GM23248 (cell line): ENCODE measurements around the gene VWC2. TPM values are rescaled to one million over a fixed set of nuclear protein-coding genes. Genes with fewer than 3 reads are reported as not detected.

Experiments used
- DNase-seq: peaks from one replicate; pipeline ENCODE4 v3.0.0-alpha.2; 2015
- H2AFZ ChIP-seq: fragments of 200-600 bp; sonication (generic); 2 replicates; pipeline ENCODE4 v1.6.1; 2016; ENCODE audit warnings: antibody characterized with exemption
- H3F3A ChIP-seq: fragments of 200-600 bp; sonication (generic); 2 replicates; pipeline ENCODE4 v1.6.1; 2016; ENCODE audit warnings: mild to moderate bottlenecking, antibody characterized with exemption, mixed run types; ENCODE audit not compliant: insufficient read depth
- H3K27ac ChIP-seq: fragments of 200-600 bp; sonication (generic); 2 replicates; pipeline ENCODE4 v1.5.1; 2016; ENCODE audit warnings: mild to moderate bottlenecking
- H3K27me3 ChIP-seq: fragments of 200-600 bp; sonication (generic); replicated peaks from 2 replicates; pipeline ENCODE4 v1.6.1; 2016; ENCODE audit warnings: mild to moderate bottlenecking; ENCODE audit not compliant: insufficient read depth
- H3K36me3 ChIP-seq: fragments of 200-600 bp; sonication (generic); 2 replicates; pipeline ENCODE4 v1.6.1; 2016; ENCODE audit warnings: low read depth, mild to moderate bottlenecking
- H3K4me1 ChIP-seq: fragments of 200-600 bp; sonication (generic); 2 replicates; pipeline ENCODE4 v1.6.1; 2016; ENCODE audit warnings: mild to moderate bottlenecking; ENCODE audit not compliant: insufficient read depth
- H3K4me2 ChIP-seq: fragments of 200-600 bp; sonication (generic); one replicate; pipeline ENCODE4 v1.6.1; 2016; ENCODE audit warnings: mild to moderate bottlenecking; ENCODE audit not compliant: unreplicated experiment
- H3K4me3 ChIP-seq: fragments of 200-600 bp; sonication (generic); 2 replicates; pipeline ENCODE4 v1.5.1; 2016; ENCODE audit warnings: mild to moderate bottlenecking
- H3K79me2 ChIP-seq: fragments of 200-600 bp; sonication (generic); 2 replicates; pipeline ENCODE4 v1.6.1; 2016; ENCODE audit warnings: mild to moderate bottlenecking; ENCODE audit not compliant: insufficient read depth
- H3K9ac ChIP-seq: fragments of 200-600 bp; sonication (generic); 2 replicates; pipeline ENCODE4 v1.6.1; 2016; ENCODE audit warnings: mild to moderate bottlenecking
- H3K9me2 ChIP-seq: fragments of 200-600 bp; sonication (generic); 2 replicates; pipeline ENCODE4 v1.6.1; 2016; ENCODE audit warnings: mixed run types, mild to moderate bottlenecking, moderate library complexity; ENCODE audit not compliant: insufficient read depth
- H3K9me3 ChIP-seq: fragments of 200-600 bp; sonication (generic); one replicate; pipeline ENCODE4 v1.6.1; 2017; ENCODE audit warnings: low read depth
- H4K20me1 ChIP-seq: fragments of 200-600 bp; sonication (generic); 2 replicates; pipeline ENCODE4 v1.6.0; 2016; ENCODE audit not compliant: insufficient read depth
- EZH2 ChIP-seq: fragments of 200-600 bp; sonication (generic); IDR thresholded peaks from 2 replicates; pipeline ENCODE4 v1.6.1; 2018; ENCODE audit warnings: antibody characterized with exemption, mild to moderate bottlenecking; ENCODE audit not compliant: insufficient read depth, poor library complexity, severe bottlenecking
- EZH2phosphoT487 ChIP-seq: fragments of 200-600 bp; sonication (generic); IDR thresholded peaks from 2 replicates; pipeline ENCODE4 v1.6.1; 2018; ENCODE audit warnings: antibody characterized with exemption, moderate library complexity, mild to moderate bottlenecking, low read depth; ENCODE audit not compliant: insufficient read depth
- WGBS, 2 experiments: methylation state at CpG; one replicate each; pipeline ENCODE4 v1.1.6; 2015 to 2017; ENCODE audit warnings: low lambda C conversion rate in 2 of 2, low coverage in 1 of 2; ENCODE audit errors: missing lambda C conversion rate in 2 of 2; 5-methylcytosine and 5-hydroxymethylcytosine counted together
- in situ Hi-C: fragments of 300-500 bp; cut with MboI; formaldehyde crosslinking; loops from 2 replicates; pipeline ENCODE4 v1.15.0; 2020
- polyA plus RNA-seq: library from polyadenylated mRNA; unstranded; fragments of >200 nt; fragmentation: Nextera tagmentation; extraction: Ambion mirVana; gene quantifications from 2 replicates; pipeline ENCODE4 v1.2.1, GENCODE V29; 2016
- total RNA-seq: library from RNA; depleted of rRNA; stranded (reverse); fragments of >200 nt; shearing (Covaris generic); gene quantifications from 2 replicates; pipeline ENCODE4 v1.2.3, GENCODE V29; 2014

Gene VWC2
- total and polyA plus RNA-seq, 2 experiments from 2014 or later = not detected

DNA sequence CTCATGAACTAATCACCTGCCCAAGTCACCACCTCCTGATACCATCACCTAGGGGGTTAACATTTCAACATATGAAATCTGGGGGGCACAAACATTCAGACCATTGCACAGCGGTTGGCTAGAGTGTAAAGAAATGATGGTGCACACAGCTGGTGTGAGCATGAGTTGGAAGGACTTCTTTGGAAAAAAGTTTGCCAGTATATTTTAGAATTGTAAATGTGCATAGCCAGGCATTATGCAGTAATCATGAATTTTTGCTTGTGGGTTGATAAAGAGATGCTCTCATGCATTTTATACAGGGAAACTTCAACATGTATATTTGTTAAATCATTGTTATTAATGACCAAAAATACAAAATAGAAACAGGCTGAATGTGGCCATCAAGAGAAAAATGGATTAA, 100.0 kb downstream of the VWC2 start:
- Histone ChIP-seq H3K9ac (no peak overlapping the region), H3K27me3 (no peaks in the 10 kb centered on the region), H3K4me3 (no peak overlapping the region), H2AFZ (no peak overlapping the region), H4K20me1 (no peaks in the 10 kb centered on the region), H3K9me3 (no peaks in the 10 kb centered on the region), H3K9me2 (no peaks in the 10 kb centered on the region), H3K36me3 (no peaks in the 10 kb centered on the region), H3K79me2 (no peaks in the 10 kb centered on the region), H3K27ac (no peak overlapping the region), H3K4me1 (no peaks in the 10 kb centered on the region), H3K4me2 (no peak overlapping the region), H3F3A (no peaks in the 10 kb centered on the region)
- no peak for DNase-seq
- 3 to 8% methylated on average over 1 of the region's 1 CpG for WGBS, 2 experiments
- TF ChIP-seq EZH2 (no peak), EZH2phosphoT487 (no peak)
- in situ Hi-C loops = loop anchor here (25.0 kb wide), 1 partner anchor 1536 kb away; no protein-coding TSS in a partner anchor

DNA sequence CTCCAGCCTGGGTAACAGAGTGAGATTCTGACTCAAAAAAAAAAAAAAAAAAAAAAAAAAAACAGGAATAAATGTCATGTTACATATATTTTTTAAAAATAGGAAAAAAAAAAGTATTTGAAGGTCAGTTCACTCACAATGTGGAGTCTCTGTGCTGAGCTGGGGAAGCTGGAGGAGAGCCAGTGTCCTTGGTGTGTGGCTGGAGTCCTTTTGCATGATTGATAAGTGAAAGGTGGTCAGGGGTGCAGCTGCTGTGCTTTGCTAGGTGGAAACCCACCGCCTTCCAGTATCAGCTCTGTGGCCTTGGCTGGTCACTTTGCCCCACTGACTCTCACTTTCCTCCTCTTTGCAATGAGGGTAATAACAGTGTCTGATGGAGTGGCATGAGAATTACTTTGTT, 101.9 kb downstream of the VWC2 start:
- in situ Hi-C loops = no loop called here
- Histone ChIP-seq H3K4me2 (no peak overlapping the region), H3K79me2 (no peaks in the 10 kb centered on the region), H3K4me1 (no peaks in the 10 kb centered on the region), H3K9me3 (no peaks in the 10 kb centered on the region), H3K4me3 (no peak overlapping the region), H3K9ac (no peak overlapping the region), H2AFZ (no peak overlapping the region), H3K36me3 (no peaks in the 10 kb centered on the region), H4K20me1 (no peaks in the 10 kb centered on the region), H3K9me2 (no peaks in the 10 kb centered on the region), H3K27ac (no peak overlapping the region), H3F3A (no peaks in the 10 kb centered on the region), H3K27me3 (no peaks in the 10 kb centered on the region)
- 14 to 20% methylated on average over 1 of the region's 1 CpG for WGBS, 2 experiments
- TF ChIP-seq EZH2phosphoT487 = no peak
- TF ChIP-seq EZH2 = no peak
- DNase-seq = no peak

DNA sequence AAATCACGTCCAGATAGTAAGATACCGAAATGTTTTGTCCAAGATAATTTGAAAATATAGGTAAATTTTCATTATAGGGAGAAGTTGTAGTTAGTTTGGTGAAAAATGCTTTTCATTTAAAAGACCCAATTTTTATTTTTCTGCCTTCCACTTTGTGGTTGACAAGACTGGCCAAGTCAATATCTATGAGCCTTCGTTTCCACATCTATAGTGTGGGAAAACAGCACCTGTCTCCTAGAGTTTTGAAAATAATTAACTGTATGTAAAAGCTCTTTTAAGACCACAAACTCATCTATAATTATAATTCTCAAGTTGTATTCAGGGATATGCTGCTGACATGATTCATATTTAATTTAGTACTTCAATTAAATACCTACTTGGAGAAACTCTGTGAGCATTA, 102.8 kb downstream of the VWC2 start:
- Histone ChIP-seq H3K27ac (no peak overlapping the region), H3K79me2 (no peaks in the 10 kb centered on the region), H2AFZ (no peak overlapping the region), H3K27me3 (no peaks in the 10 kb centered on the region), H3K4me1 (no peaks in the 10 kb centered on the region), H3K9me2 (no peaks in the 10 kb centered on the region), H3K9me3 (no peaks in the 10 kb centered on the region), H3K36me3 (no peaks in the 10 kb centered on the region), H3K9ac (no peak overlapping the region), H3F3A (no peaks in the 10 kb centered on the region), H3K4me3 (no peak overlapping the region), H3K4me2 (no peak overlapping the region), H4K20me1 (no peaks in the 10 kb centered on the region)
- in situ Hi-C loops = no loop called here
- TF ChIP-seq EZH2phosphoT487 (no peak), EZH2 (no peak)
- 9 to 16% methylated on average over 3 of the region's 3 CpGs for WGBS, 2 experiments
- DNase-seq = no peak

DNA sequence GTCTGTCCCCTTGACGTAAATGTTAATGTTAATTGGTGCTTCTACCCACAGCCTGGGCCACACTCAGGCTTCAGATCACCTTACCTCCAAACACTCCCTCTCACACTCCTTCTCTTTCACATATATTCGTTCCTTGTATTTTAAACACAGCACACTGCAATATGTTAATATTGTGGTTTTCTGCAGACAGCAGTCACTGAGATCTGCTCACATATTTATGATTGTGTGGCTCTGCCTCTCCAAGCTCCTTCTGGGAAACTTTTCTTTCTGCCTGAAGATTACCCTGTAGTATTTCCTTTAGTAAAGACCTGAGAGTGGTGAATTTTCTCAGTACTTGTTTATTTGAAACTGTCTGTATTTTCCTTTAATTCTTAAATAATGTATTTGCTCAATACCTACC, 104.7 kb downstream of the VWC2 start:
- H2AFZ ChIP-seq = no peak overlapping the region
- H3K4me1 ChIP-seq = no peaks in the 10 kb centered on the region
- in situ Hi-C loops = no loop called here
- no peaks in the 10 kb centered on the region for H4K20me1 ChIP-seq
- no peaks in the 10 kb centered on the region for H3F3A ChIP-seq
- H3K27me3 ChIP-seq = no peaks in the 10 kb centered on the region
- WGBS, 2 experiments = 4 to 5% methylated on average over 1 to 2 of the region's 2 CpGs
- H3K9ac ChIP-seq = no peak overlapping the region
- H3K9me2 ChIP-seq = no peaks in the 10 kb centered on the region
- no peaks in the 10 kb centered on the region for H3K9me3 ChIP-seq
- H3K27ac ChIP-seq = no peak overlapping the region
- no peaks in the 10 kb centered on the region for H3K36me3 ChIP-seq
- H3K79me2 ChIP-seq = no peaks in the 10 kb centered on the region
- no peak for DNase-seq
- no peak overlapping the region for H3K4me3 ChIP-seq
- H3K4me2 ChIP-seq = no peak overlapping the region
- no peak for TF ChIP-seq EZH2phosphoT487
- no peak for TF ChIP-seq EZH2

DNA sequence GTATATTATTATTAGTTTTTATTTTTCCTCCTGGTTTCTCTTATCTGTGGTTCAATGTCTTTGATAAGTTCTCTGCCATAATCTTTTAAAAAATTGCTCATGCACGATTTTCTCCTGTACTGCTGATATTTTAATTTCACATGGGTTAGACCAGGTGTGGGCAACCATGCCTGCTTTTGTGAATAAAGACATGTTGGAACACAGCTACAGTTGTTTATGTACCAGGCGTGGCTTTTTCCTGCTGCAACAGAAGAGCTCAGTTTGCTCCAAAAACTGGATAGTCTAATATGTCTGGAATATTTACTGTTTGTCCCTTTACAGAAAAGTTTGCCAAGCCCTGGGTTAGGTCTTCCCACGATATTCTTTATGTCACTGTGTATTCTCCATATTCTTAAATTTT, 105.2 kb downstream of the VWC2 start:
- no peaks in the 10 kb centered on the region for H3F3A ChIP-seq
- H3K9me2 ChIP-seq = no peaks in the 10 kb centered on the region
- TF ChIP-seq EZH2 (no peak), EZH2phosphoT487 (no peak)
- no peak overlapping the region for H3K27ac ChIP-seq
- no peak overlapping the region for H3K4me2 ChIP-seq
- H3K79me2 ChIP-seq = no peaks in the 10 kb centered on the region
- no peak overlapping the region for H3K4me3 ChIP-seq
- H3K36me3 ChIP-seq = no peaks in the 10 kb centered on the region
- no peaks in the 10 kb centered on the region for H3K9me3 ChIP-seq
- no peaks in the 10 kb centered on the region for H4K20me1 ChIP-seq
- WGBS, 2 experiments = 5 to 9% methylated on average over 3 of the region's 3 CpGs
- in situ Hi-C loops = no loop called here
- no peak overlapping the region for H3K9ac ChIP-seq
- H2AFZ ChIP-seq = no peak overlapping the region
- no peak for DNase-seq
- no peaks in the 10 kb centered on the region for H3K4me1 ChIP-seq
- H3K27me3 ChIP-seq = no peaks in the 10 kb centered on the region
